ENCODE measurements around the gene SPAG4.

The SPAG4 gene
- 8.1 to 16.4 (median 15.5) reads per million in 3 donors for total RNA-seq

- Histone ChIP-seq H3K4me3 (ENCODE audit: insufficient read depth, low read depth, low read length, poor library complexity, severe bottlenecking) (peak within 1 kb of the TSS; percentile 52), H3K36me3 (ENCODE audit: control insufficient read depth, insufficient read depth, low read length) (no peaks in the 10 kb centered on the region), H3K27ac (ENCODE audit: insufficient read depth, low read length, poor library complexity, severe bottlenecking) (peak within 1 kb of the TSS; percentile 94), H3K4me1 (ENCODE audit: control insufficient read depth, insufficient read depth, low read length, poor library complexity, severe bottlenecking) (peaks cover 38% of the 10 kb centered on the region), H3K27me3 (replicated peaks; ENCODE audit: control insufficient read depth, insufficient read depth, low read length, poor library complexity, severe bottlenecking) (no peaks in the 10 kb centered on the region), H3K9me3 (ENCODE audit: control insufficient read depth, low read length) (no peaks in the 10 kb centered on the region)
- peak; percentile 100 for DNase-seq
Observed at GRCh38 chr20:35615667-35616464, at the start of gene SPAG4. SPAG4 (plus strand) TSS chr20:35615829; CDS start chr20:35616004, 175 bp downstream.

GRCh38 chr20:35568645-35569044, 47.0 kb upstream of the SPAG4 start:
- no peaks in the 10 kb centered on the region for H3K9me3 ChIP-seq (ENCODE audit: control insufficient read depth, low read length)
- H3K27me3 ChIP-seq (replicated peaks; ENCODE audit: control insufficient read depth, insufficient read depth, low read length, poor library complexity, severe bottlenecking) = no peaks in the 10 kb centered on the region
- H3K36me3 ChIP-seq (ENCODE audit: control insufficient read depth, insufficient read depth, low read length) = no peaks in the 10 kb centered on the region
- no peak overlapping the region for H3K4me3 ChIP-seq (ENCODE audit: insufficient read depth, low read depth, low read length, poor library complexity, severe bottlenecking)
- no peaks in the 10 kb centered on the region for H3K4me1 ChIP-seq (ENCODE audit: control insufficient read depth, insufficient read depth, low read length, poor library complexity, severe bottlenecking)
- DNase-seq = no peak
- H3K27ac ChIP-seq (ENCODE audit: insufficient read depth, low read length, poor library complexity, severe bottlenecking) = no peak overlapping the region

GRCh38 chr20:35571555-35571954, 44.1 kb upstream of the SPAG4 start:
- H3K27ac ChIP-seq (ENCODE audit: insufficient read depth, low read length, poor library complexity, severe bottlenecking) = no peak overlapping the region
- H3K4me1 ChIP-seq (ENCODE audit: control insufficient read depth, insufficient read depth, low read length, poor library complexity, severe bottlenecking) = no peaks in the 10 kb centered on the region
- no peak for DNase-seq
- H3K4me3 ChIP-seq (ENCODE audit: insufficient read depth, low read depth, low read length, poor library complexity, severe bottlenecking) = no peak overlapping the region
- no peaks in the 10 kb centered on the region for H3K27me3 ChIP-seq (replicated peaks; ENCODE audit: control insufficient read depth, insufficient read depth, low read length, poor library complexity, severe bottlenecking)
- H3K9me3 ChIP-seq (ENCODE audit: control insufficient read depth, low read length) = no peaks in the 10 kb centered on the region
- H3K36me3 ChIP-seq (ENCODE audit: control insufficient read depth, insufficient read depth, low read length) = no peaks in the 10 kb centered on the region

GRCh38 chr20:35572838-35573237, 42.8 kb upstream of the SPAG4 start:
- Histone ChIP-seq H3K4me3 (ENCODE audit: insufficient read depth, low read depth, low read length, poor library complexity, severe bottlenecking) (no peak overlapping the region), H3K27ac (ENCODE audit: insufficient read depth, low read length, poor library complexity, severe bottlenecking) (no peak overlapping the region), H3K27me3 (replicated peaks; ENCODE audit: control insufficient read depth, insufficient read depth, low read length, poor library complexity, severe bottlenecking) (no peaks in the 10 kb centered on the region), H3K9me3 (ENCODE audit: control insufficient read depth, low read length) (no peaks in the 10 kb centered on the region), H3K36me3 (ENCODE audit: control insufficient read depth, insufficient read depth, low read length) (no peaks in the 10 kb centered on the region), H3K4me1 (ENCODE audit: control insufficient read depth, insufficient read depth, low read length, poor library complexity, severe bottlenecking) (no peaks in the 10 kb centered on the region)
- no peak for DNase-seq

GRCh38 chr20:35575958-35576357, 39.7 kb upstream of the SPAG4 start:
- Histone ChIP-seq H3K36me3 (ENCODE audit: control insufficient read depth, insufficient read depth, low read length) (no peaks in the 10 kb centered on the region), H3K27me3 (replicated peaks; ENCODE audit: control insufficient read depth, insufficient read depth, low read length, poor library complexity, severe bottlenecking) (no peaks in the 10 kb centered on the region), H3K9me3 (ENCODE audit: control insufficient read depth, low read length) (no peaks in the 10 kb centered on the region), H3K4me1 (ENCODE audit: control insufficient read depth, insufficient read depth, low read length, poor library complexity, severe bottlenecking) (no peaks in the 10 kb centered on the region), H3K27ac (ENCODE audit: insufficient read depth, low read length, poor library complexity, severe bottlenecking) (no peak overlapping the region), H3K4me3 (ENCODE audit: insufficient read depth, low read depth, low read length, poor library complexity, severe bottlenecking) (no peak overlapping the region)
- no peak for DNase-seq

- Histone ChIP-seq H3K4me3 (ENCODE audit: insufficient read depth, low read depth, low read length, poor library complexity, severe bottlenecking) (no peak overlapping the region), H3K9me3 (ENCODE audit: control insufficient read depth, low read length) (no peaks in the 10 kb centered on the region), H3K27ac (ENCODE audit: insufficient read depth, low read length, poor library complexity, severe bottlenecking) (no peak overlapping the region), H3K27me3 (replicated peaks; ENCODE audit: control insufficient read depth, insufficient read depth, low read length, poor library complexity, severe bottlenecking) (no peaks in the 10 kb centered on the region), H3K36me3 (ENCODE audit: control insufficient read depth, insufficient read depth, low read length) (no peaks in the 10 kb centered on the region), H3K4me1 (ENCODE audit: control insufficient read depth, insufficient read depth, low read length, poor library complexity, severe bottlenecking) (no peaks in the 10 kb centered on the region)
- DNase-seq = no peak
Observed at GRCh38 chr20:35576816-35577215, 38.8 kb upstream of the SPAG4 start.

GRCh38 chr20:35578469-35578868, 37.2 kb upstream of the SPAG4 start:
- no peaks in the 10 kb centered on the region for H3K36me3 ChIP-seq (ENCODE audit: control insufficient read depth, insufficient read depth, low read length)
- no peak overlapping the region for H3K27ac ChIP-seq (ENCODE audit: insufficient read depth, low read length, poor library complexity, severe bottlenecking)
- H3K4me3 ChIP-seq (ENCODE audit: insufficient read depth, low read depth, low read length, poor library complexity, severe bottlenecking) = no peak overlapping the region
- H3K9me3 ChIP-seq (ENCODE audit: control insufficient read depth, low read length) = no peaks in the 10 kb centered on the region
- no peaks in the 10 kb centered on the region for H3K27me3 ChIP-seq (replicated peaks; ENCODE audit: control insufficient read depth, insufficient read depth, low read length, poor library complexity, severe bottlenecking)
- no peaks in the 10 kb centered on the region for H3K4me1 ChIP-seq (ENCODE audit: control insufficient read depth, insufficient read depth, low read length, poor library complexity, severe bottlenecking)
- DNase-seq = no peak

- no peaks in the 10 kb centered on the region for H3K4me1 ChIP-seq (ENCODE audit: control insufficient read depth, insufficient read depth, low read length, poor library complexity, severe bottlenecking)
- no peak overlapping the region for H3K4me3 ChIP-seq (ENCODE audit: insufficient read depth, low read depth, low read length, poor library complexity, severe bottlenecking)
- no peaks in the 10 kb centered on the region for H3K27me3 ChIP-seq (replicated peaks; ENCODE audit: control insufficient read depth, insufficient read depth, low read length, poor library complexity, severe bottlenecking)
- no peak for DNase-seq
- no peaks in the 10 kb centered on the region for H3K9me3 ChIP-seq (ENCODE audit: control insufficient read depth, low read length)
- no peak overlapping the region for H3K27ac ChIP-seq (ENCODE audit: insufficient read depth, low read length, poor library complexity, severe bottlenecking)
- no peaks in the 10 kb centered on the region for H3K36me3 ChIP-seq (ENCODE audit: control insufficient read depth, insufficient read depth, low read length)
Observed at GRCh38 chr20:35579196-35579595, 36.4 kb upstream of the SPAG4 start.

GRCh38 chr20:35582131-35582530, 33.5 kb upstream of the SPAG4 start:
- DNase-seq = no peak
- Histone ChIP-seq H3K27me3 (replicated peaks; ENCODE audit: control insufficient read depth, insufficient read depth, low read length, poor library complexity, severe bottlenecking) (no peaks in the 10 kb centered on the region), H3K9me3 (ENCODE audit: control insufficient read depth, low read length) (no peaks in the 10 kb centered on the region), H3K36me3 (ENCODE audit: control insufficient read depth, insufficient read depth, low read length) (no peaks in the 10 kb centered on the region), H3K27ac (ENCODE audit: insufficient read depth, low read length, poor library complexity, severe bottlenecking) (no peak overlapping the region), H3K4me1 (ENCODE audit: control insufficient read depth, insufficient read depth, low read length, poor library complexity, severe bottlenecking) (no peaks in the 10 kb centered on the region), H3K4me3 (ENCODE audit: insufficient read depth, low read depth, low read length, poor library complexity, severe bottlenecking) (no peak overlapping the region)

- Histone ChIP-seq H3K4me1 (ENCODE audit: control insufficient read depth, insufficient read depth, low read length, poor library complexity, severe bottlenecking) (no peaks in the 10 kb centered on the region), H3K27ac (ENCODE audit: insufficient read depth, low read length, poor library complexity, severe bottlenecking) (no peak overlapping the region), H3K4me3 (ENCODE audit: insufficient read depth, low read depth, low read length, poor library complexity, severe bottlenecking) (no peak overlapping the region), H3K27me3 (replicated peaks; ENCODE audit: control insufficient read depth, insufficient read depth, low read length, poor library complexity, severe bottlenecking) (no peaks in the 10 kb centered on the region), H3K36me3 (ENCODE audit: control insufficient read depth, insufficient read depth, low read length) (no peaks in the 10 kb centered on the region), H3K9me3 (ENCODE audit: control insufficient read depth, low read length) (no peaks in the 10 kb centered on the region)
- DNase-seq = no peak
Observed at GRCh38 chr20:35582741-35583404, 32.8 kb upstream of the SPAG4 start.

Data from effector memory CD4-positive, alpha-beta T cell (primary cell).